Left lung (tissue), 10 donors: ENCODE data around the gene PTGDR2. TPM values are rescaled to one million over a fixed set of nuclear protein-coding genes. Genes with fewer than 3 reads are reported as not detected.

ENCODE experiments used
- ATAC-seq: fragments of 200-7000 bp; cut with Tn5 transposase; one replicate; pipeline ENCODE4 v1.9.1; 2020; ENCODE audit warnings: moderate library complexity
- DNase-seq, 4 donors: peaks; one replicate each; pipeline ENCODE4 v3.0.0-alpha.2; 2013 to 2020
- H3K27ac ChIP-seq, 2 donors: fragments of 200-600 bp; sonication (generic) in 1 of 2; one replicate each; pipeline versions ENCODE4 v1.5.0 to v1.8.0; 2020 to 2021
- H3K27me3 ChIP-seq, 2 donors: fragments of 200-600 bp; sonication (generic) in 1 of 2; one replicate each; pipeline versions ENCODE4 v1.5.0 to v1.8.0; 2020 to 2021
- H3K36me3 ChIP-seq, 2 donors: fragments of 200-600 bp; sonication (generic) in 1 of 2; one replicate each; pipeline versions ENCODE4 v1.5.0 to v1.8.0; 2020 to 2021
- H3K4me1 ChIP-seq, 2 donors: fragments of 200-600 bp; one replicate each; pipeline ENCODE4 v1.8.0; 2021
- H3K4me3 ChIP-seq, 2 donors: fragments of 200-600 bp; sonication (generic) in 1 of 2; one replicate each; pipeline versions ENCODE4 v1.5.0 to v1.8.0; 2020 to 2021; ENCODE audit warnings: mild to moderate bottlenecking in 1 of 2
- H3K9me3 ChIP-seq, 2 donors: fragments of 200-600 bp; sonication (generic) in 1 of 2; one replicate each; pipeline versions ENCODE4 v1.5.0 to v1.8.0; 2020 to 2021
- intact Hi-C, 2 donors: fragments of 100-400 bp; cut with DNase I; formaldehyde crosslinking; loops; one replicate each; pipeline versions ENCODE4 v1.11.2 to v1.14.2; 2022
- polyA plus RNA-seq, 6 donors: library from polyadenylated mRNA; unstranded; fragments of 120-200 nt; gene quantifications; one replicate each; pipeline ENCODE4 v1.2.1, GENCODE V29; 2013; ENCODE audit not compliant: insufficient read length in 6 of 6
- total RNA-seq, 2 donors: library from RNA; stranded (reverse); fragmentation: NEBNext Ultra II Directional; extraction: Animal tissue kit (Norgen Biotek cat#: 25700); gene quantifications; one replicate each; pipeline ENCODE4 v1.2.1, GENCODE V29; 2021
- TF ChIP-seq, protein P1 (sequence below), 2 donors: fragments of 200-600 bp; sonication (generic) in 1 of 2; IDR thresholded peaks; one replicate each; pipeline versions ENCODE4 v1.5.0 to v1.8.0; 2021; ENCODE audit warnings: antibody characterized with exemption in 2 of 2
- donor health status: DM: no; HTN: yes; CAD: no.
- donor health status: DM: no; HTN: no; CAD: no.

The PTGDR2 gene
- total and polyA plus RNA-seq, 8 donors: 0.17 to 0.41 (median 0.21) TPM; not detected in 1

- H3K36me3 ChIP-seq: no peaks in the 10 kb centered on the region
- intact Hi-C loops: no loop called here
- DNase-seq (no peak), ATAC-seq (no peak)
- no peak overlapping the region for H3K4me3 ChIP-seq
- peaks cover 0 to 7% of the 10 kb centered on the region in 2 donors for H3K27me3 ChIP-seq
- TF ChIP-seq, protein P1, sequence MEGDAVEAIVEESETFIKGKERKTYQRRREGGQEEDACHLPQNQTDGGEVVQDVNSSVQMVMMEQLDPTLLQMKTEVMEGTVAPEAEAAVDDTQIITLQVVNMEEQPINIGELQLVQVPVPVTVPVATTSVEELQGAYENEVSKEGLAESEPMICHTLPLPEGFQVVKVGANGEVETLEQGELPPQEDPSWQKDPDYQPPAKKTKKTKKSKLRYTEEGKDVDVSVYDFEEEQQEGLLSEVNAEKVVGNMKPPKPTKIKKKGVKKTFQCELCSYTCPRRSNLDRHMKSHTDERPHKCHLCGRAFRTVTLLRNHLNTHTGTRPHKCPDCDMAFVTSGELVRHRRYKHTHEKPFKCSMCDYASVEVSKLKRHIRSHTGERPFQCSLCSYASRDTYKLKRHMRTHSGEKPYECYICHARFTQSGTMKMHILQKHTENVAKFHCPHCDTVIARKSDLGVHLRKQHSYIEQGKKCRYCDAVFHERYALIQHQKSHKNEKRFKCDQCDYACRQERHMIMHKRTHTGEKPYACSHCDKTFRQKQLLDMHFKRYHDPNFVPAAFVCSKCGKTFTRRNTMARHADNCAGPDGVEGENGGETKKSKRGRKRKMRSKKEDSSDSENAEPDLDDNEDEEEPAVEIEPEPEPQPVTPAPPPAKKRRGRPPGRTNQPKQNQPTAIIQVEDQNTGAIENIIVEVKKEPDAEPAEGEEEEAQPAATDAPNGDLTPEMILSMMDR (IDR thresholded peaks at IDR 0.05): no peak
- H3K9me3 ChIP-seq: no peaks in the 10 kb centered on the region
- no peak overlapping the region for H3K27ac ChIP-seq
- H3K4me1 ChIP-seq: peaks cover 0 to 11% of the 10 kb centered on the region in 2 donors
These were observed 12.3 kb upstream of the PTGDR2 start for GRCh38 chr11:60867871-60868681.

DNA sequence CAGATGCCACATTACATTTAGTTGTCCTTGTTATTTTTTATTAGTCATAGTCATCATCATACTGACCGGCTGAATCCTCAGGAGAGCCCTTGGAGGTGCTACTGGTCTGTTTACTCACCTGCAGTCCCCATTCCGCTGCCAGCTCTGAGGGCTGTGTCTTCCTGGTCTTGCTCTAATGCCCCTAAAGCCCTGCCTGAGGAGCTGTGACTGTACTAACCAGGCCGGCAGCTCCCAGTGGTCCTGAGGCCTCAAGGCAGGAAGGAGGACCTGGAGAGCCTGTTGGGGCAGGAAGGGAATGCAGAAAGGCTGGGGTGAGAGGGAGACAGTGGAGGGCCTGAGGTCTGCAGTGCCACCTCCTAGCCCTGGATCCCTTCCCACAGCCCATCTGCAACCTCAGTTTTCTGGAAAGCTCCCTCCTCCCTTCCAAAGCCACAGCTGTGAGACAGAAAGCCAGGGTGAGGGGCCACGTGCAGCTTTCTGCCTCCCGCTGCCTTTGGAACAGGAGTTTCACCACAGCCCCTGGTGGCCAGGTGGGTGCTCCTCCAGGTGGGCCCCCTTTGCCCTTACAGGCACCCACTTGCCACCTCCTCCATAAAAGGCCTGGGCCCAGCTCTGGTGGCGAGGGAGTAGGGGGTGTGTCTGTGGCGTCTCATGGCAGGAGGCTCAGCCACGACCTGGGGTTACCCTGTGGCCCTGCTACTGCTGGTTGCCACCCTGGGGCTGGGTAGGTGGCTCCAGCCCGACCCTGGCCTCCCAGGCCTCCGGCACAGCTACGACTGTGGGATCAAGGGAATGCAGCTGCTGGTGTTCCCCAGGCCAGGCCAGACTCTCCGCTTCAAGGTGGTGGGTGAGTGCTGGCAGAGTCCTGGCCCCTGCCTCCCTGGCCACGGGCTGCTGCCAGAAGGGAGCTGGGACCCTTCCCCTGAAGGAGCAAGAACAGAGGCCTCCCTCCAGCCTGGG lies 11.4 kb upstream of the PTGDR2 start, which contains the start of gene ZP1:
ZP1 (plus strand) TSS at position 632 of the 960 bp plus-strand sequence; CDS start at position 652, 20 bp downstream.
- no peaks in the 10 kb centered on the region for H3K9me3 ChIP-seq
- H3K36me3 ChIP-seq: no peaks in the 10 kb centered on the region
- DNase-seq: no peak
- TF ChIP-seq, protein P1 (IDR thresholded peaks at IDR 0.05): no peak
- peak; percentile 33 for ATAC-seq
- H3K27ac ChIP-seq: no peak within 1 kb of the TSS
- intact Hi-C loops: no loop called here
- peaks cover 0 to 7% of the 10 kb centered on the region in 2 donors for H3K27me3 ChIP-seq
- H3K4me1 ChIP-seq: peaks cover 0 to 2% of the 10 kb centered on the region in 2 donors
- H3K4me3 ChIP-seq: no peak within 1 kb of the TSS

DNA sequence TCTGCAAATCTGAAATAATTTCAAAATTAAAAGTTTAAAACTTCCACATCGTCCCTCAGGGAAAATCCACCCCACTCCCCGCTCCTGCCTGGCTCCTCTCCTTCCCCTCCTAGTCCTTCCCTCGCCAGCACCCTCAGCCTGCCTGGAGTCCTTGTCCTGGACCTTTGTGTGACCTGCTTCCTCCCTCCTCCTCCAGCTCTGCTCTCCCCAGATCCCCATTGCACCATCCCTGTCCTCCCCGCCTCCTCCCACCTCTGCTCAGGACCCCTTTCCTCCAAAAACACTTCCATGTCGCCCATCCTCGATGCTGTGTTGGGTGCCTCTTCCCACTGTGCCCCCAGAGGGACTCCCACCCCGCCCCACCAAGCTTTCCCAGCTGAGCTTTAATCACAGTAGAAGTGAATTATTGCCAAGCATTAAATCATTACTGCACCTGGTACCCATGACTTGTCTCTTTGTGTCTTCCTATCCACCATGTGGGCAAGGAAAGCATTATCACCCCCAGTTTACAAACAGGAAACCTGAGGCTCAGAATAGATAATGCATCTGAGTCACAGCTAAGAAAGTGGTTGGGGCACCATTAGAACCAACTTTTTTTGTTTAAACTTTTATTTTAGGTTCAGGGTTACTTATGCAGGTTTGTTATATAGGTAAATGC lies 9.2 kb upstream of the PTGDR2 start:
- Histone ChIP-seq H3K36me3 (no peaks in the 10 kb centered on the region), H3K4me1 (no peaks in the 10 kb centered on the region), H3K27ac (no peak overlapping the region), H3K4me3 (no peak overlapping the region), H3K9me3 (no peaks in the 10 kb centered on the region), H3K27me3 (peaks cover 0 to 7% of the 10 kb centered on the region in 2 donors)
- intact Hi-C loops: no loop called here
- DNase-seq (no peak), ATAC-seq (no peak)
- TF ChIP-seq, protein P1 (IDR thresholded peaks at IDR 0.05): no peak

- TF ChIP-seq, protein P1 (IDR thresholded peaks at IDR 0.05): no peak
- Histone ChIP-seq H3K9me3 (no peaks in the 10 kb centered on the region), H3K4me3 (no peak overlapping the region), H3K27ac (no peak overlapping the region), H3K36me3 (no peaks in the 10 kb centered on the region), H3K4me1 (no peaks in the 10 kb centered on the region), H3K27me3 (peaks cover 0 to 7% of the 10 kb centered on the region in 2 donors)
- DNase-seq (no peak), ATAC-seq (no peak)
- intact Hi-C loops: no loop called here
These were observed 8.1 kb upstream of the PTGDR2 start for GRCh38 chr11:60863550-60864521.
